Testis (tissue), 3 donors: ENCODE measurements around the gene GRID1. TPM values are rescaled to one million over a fixed set of nuclear protein-coding genes. Genes with fewer than 3 reads are reported as not detected.
A peak's percentile ranks its signal among the peaks of the same experiment; 100 is the strongest.

Source experiments
- DNase-seq: peaks from one replicate; pipeline ENCODE4 v3.0.0-alpha.2; 2019
- H3K27ac ChIP-seq, 2 donors: fragments of 200-600 bp; sonication (generic); one replicate each; pipeline ENCODE4 v1.5.1; 2019
- H3K27me3 ChIP-seq: fragments of 200-600 bp; sonication (generic); one replicate; pipeline ENCODE4 v1.5.1; 2019
- H3K36me3 ChIP-seq: fragments of 200-600 bp; sonication (generic); one replicate; pipeline ENCODE4 v1.5.1; 2017; ENCODE audit warnings: low read depth; ENCODE audit errors: missing control alignments
- H3K4me1 ChIP-seq: fragments of 200-600 bp; sonication (generic); one replicate; pipeline ENCODE4 v1.5.1; 2019
- H3K4me3 ChIP-seq, 2 donors: fragments of 200-600 bp; sonication (generic); one replicate each; pipeline ENCODE4 v1.5.1; 2017 to 2019
- H3K9me3 ChIP-seq: fragments of 200-600 bp; sonication (generic); one replicate; pipeline ENCODE4 v1.5.1; 2017
- CTCF ChIP-seq, 3 experiments: fragments of 450-650 bp in 2 of 3; fragments of 200-600 bp in 1 of 3; sonication (generic) in 1 of 3; IDR thresholded peaks; one replicate each; pipeline ENCODE4 v1.5.1; 2016 to 2019; ENCODE audit warnings: antibody characterized with exemption in 3 of 3, mild to moderate bottlenecking in 2 of 3, moderate library complexity in 1 of 3
- POLR2A ChIP-seq: fragments of 450-650 bp; IDR thresholded peaks from one replicate; pipeline ENCODE4 v1.6.1; 2017; ENCODE audit warnings: antibody characterized with exemption, mild to moderate bottlenecking, moderate library complexity
- WGBS, 2 donors: methylation state at CpG; one replicate each; pipeline ENCODE4 v1.1.5; 2018; 5-methylcytosine and 5-hydroxymethylcytosine counted together
- intact Hi-C: fragments of 100-400 bp; cut with DNase I; formaldehyde crosslinking; loops from one replicate; pipeline ENCODE4 v1.15.1; 2023; ENCODE audit warnings: low total_unique reads
- polyA plus RNA-seq: library from polyadenylated mRNA; stranded (reverse); fragments of 350-450 nt; fragmentation: Illumina TruSeq; extraction: RNeasy Lipid Tissue Mini Kit (QIAGEN cat#74804); gene quantifications from one replicate; pipeline ENCODE4 v1.2.3, GENCODE V29; 2014; ENCODE audit warnings: low read depth, low replicate concordance; ENCODE audit not compliant: insufficient read depth
- total RNA-seq, 2 donors: library from RNA; depleted of rRNA; stranded (reverse); fragments of >200 nt; gene quantifications; one replicate each; pipeline ENCODE4 v1.2.3, GENCODE V29; 2016

The GRID1 gene
- total and polyA plus RNA-seq, 3 donors from 2014 or later: 7.4 to 16.7 (median 8.1) TPM

GRCh38 chr10:86269332-86269731 lies 97.3 kb downstream of the GRID1 start:
- TF ChIP-seq CTCF (IDR thresholded peaks at IDR 0.05): no peak
- TF ChIP-seq POLR2A: no peak
- Histone ChIP-seq H3K27me3 (no peaks in the 10 kb centered on the region), H3K9me3 (no peaks in the 10 kb centered on the region), H3K4me1 (no peaks in the 10 kb centered on the region), H3K27ac (no peak overlapping the region), H3K4me3 (no peak overlapping the region), H3K36me3 (no peaks in the 10 kb centered on the region)
- WGBS, 2 donors: 42 to 57% methylated on average over 2 of the region's 2 CpGs
- DNase-seq: peak; percentile 11
- intact Hi-C loops: no loop called here

- Histone ChIP-seq H3K4me1 (peaks cover 2% of the 10 kb centered on the region), H3K4me3 (no peak overlapping the region), H3K36me3 (no peaks in the 10 kb centered on the region), H3K27ac (no peak overlapping the region), H3K27me3 (no peaks in the 10 kb centered on the region), H3K9me3 (no peaks in the 10 kb centered on the region)
- intact Hi-C loops: no loop called here
- TF ChIP-seq POLR2A (no peak), CTCF (IDR thresholded peaks at IDR 0.05) (no peak)
- DNase-seq: peak; percentile 6
- 88 to 89% methylated on average over 9 to 12 of the region's 12 CpGs for WGBS, 2 donors
Observed at GRCh38 chr10:86267286-86268195, 99.1 kb downstream of the GRID1 start.

GRCh38 chr10:86266446-86267242 lies 100.0 kb downstream of the GRID1 start:
- Histone ChIP-seq H3K27ac (no peak overlapping the region), H3K4me3 (no peak overlapping the region), H3K4me1 (peaks cover 6% of the 10 kb centered on the region), H3K9me3 (no peaks in the 10 kb centered on the region), H3K36me3 (no peaks in the 10 kb centered on the region), H3K27me3 (no peaks in the 10 kb centered on the region)
- intact Hi-C loops: no loop called here
- WGBS, 2 donors: 94 to 96% methylated on average over 6 to 7 of the region's 7 CpGs
- peak; percentile 6 for DNase-seq
- TF ChIP-seq POLR2A: no peak
- TF ChIP-seq CTCF (IDR thresholded peaks at IDR 0.05): no peak

- WGBS, 2 donors: 82 to 87% methylated on average over 3 of the region's 3 CpGs
- Histone ChIP-seq H3K4me3 (no peak overlapping the region), H3K9me3 (no peaks in the 10 kb centered on the region), H3K4me1 (peaks cover 6% of the 10 kb centered on the region), H3K27ac (no peak overlapping the region), H3K36me3 (no peaks in the 10 kb centered on the region), H3K27me3 (no peaks in the 10 kb centered on the region)
- TF ChIP-seq CTCF (IDR thresholded peaks at IDR 0.05) (no peak), POLR2A (no peak)
- intact Hi-C loops: no loop called here
- peak; percentile 4 for DNase-seq
Observed at GRCh38 chr10:86265895-86266259, 100.7 kb downstream of the GRID1 start.
